Measurements from ENCODE around the gene IL2RA.

- TF ChIP-seq CTCF (IDR thresholded peaks at IDR 0.05) (no peak), POLR2A (IDR thresholded peaks at IDR 0.05) (no peak)
Observed at GRCh38 chr10:6068422-6068821, 6.3 kb upstream of the IL2RA start.
